SK-N-MC (cell line): Measurements from ENCODE around the gene C2CD4B.

Source experiments
- DNase-seq: peaks from one replicate; pipeline ENCODE4 v3.0.0-alpha.2; 2011; ENCODE audit warnings: low read depth, low spot score
- H3K27ac ChIP-seq: fragments of 200-600 bp; sonication (generic); 2 replicates; pipeline ENCODE4 v1.5.1; 2016; ENCODE audit warnings: mixed run types
- H3K36me3 ChIP-seq: fragments of 200-600 bp; sonication (generic); 2 replicates; pipeline ENCODE4 v1.6.1; 2017; ENCODE audit warnings: antibody characterized with exemption, low read length, mixed read lengths; ENCODE audit not compliant: insufficient read depth
- H3K4me3 ChIP-seq: fragments of 200-600 bp; sonication (generic); 2 replicates; pipeline ENCODE4 v1.5.1; 2016
- H3K9ac ChIP-seq: fragments of 200-600 bp; sonication (generic); 2 replicates; pipeline ENCODE4 v1.8.0; 2017; ENCODE audit warnings: mixed run types, mixed read lengths; ENCODE audit not compliant: insufficient read length
- H3K9me3 ChIP-seq: fragments of 200-600 bp; sonication (generic); 2 replicates; pipeline ENCODE4 v1.6.1; 2017; ENCODE audit warnings: low read depth, mild to moderate bottlenecking, antibody characterized with exemption, low read length, moderate library complexity, mixed read lengths
- EZH2 ChIP-seq: fragments of 200-600 bp; sonication (generic); IDR thresholded peaks from one replicate; pipeline ENCODE4 v1.6.1; 2017; ENCODE audit warnings: antibody characterized with exemption
- FOXP2 ChIP-seq: optimal IDR thresholded peaks from 2 replicates; pipeline ENCODE3; 2011; ENCODE audit warnings: mild to moderate bottlenecking, moderate library complexity; ENCODE audit not compliant: insufficient read depth; ENCODE audit errors: extremely low read length, control extremely low read depth
- POLR2AphosphoS5 ChIP-seq: IDR thresholded peaks from 2 replicates; pipeline ENCODE4 v1.6.1; 2012; ENCODE audit warnings: mild to moderate bottlenecking, low read depth, low read length, borderline replicate concordance

Gene C2CD4B

DNA sequence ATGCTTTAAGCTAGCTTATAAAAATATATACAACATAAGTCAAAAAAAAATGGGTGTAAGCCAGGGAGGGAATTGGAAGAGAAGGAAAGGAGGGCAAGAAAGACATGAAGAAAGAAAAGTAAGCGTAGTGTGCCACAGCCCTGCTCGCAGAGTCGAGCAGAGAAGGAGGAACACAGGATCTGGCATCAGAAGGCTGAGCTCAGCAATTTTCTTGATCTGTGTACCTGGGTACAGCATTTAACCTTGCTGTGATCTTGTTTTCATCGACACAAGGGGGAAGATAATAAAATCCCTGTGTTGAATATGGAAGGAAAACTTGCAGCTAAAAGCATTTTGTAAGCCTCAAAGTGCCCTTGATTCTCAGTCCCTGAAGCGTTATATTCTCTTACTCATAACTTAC lies 23.7 kb upstream of the C2CD4B start:
- no peak for TF ChIP-seq POLR2AphosphoS5
- H3K27ac ChIP-seq, result no peak overlapping the region
- H3K4me3 ChIP-seq, result no peak overlapping the region
- no peak overlapping the region for H3K9ac ChIP-seq
- no peak for DNase-seq
- no peaks in the 10 kb centered on the region for H3K9me3 ChIP-seq
- no peaks in the 10 kb centered on the region for H3K36me3 ChIP-seq

DNA sequence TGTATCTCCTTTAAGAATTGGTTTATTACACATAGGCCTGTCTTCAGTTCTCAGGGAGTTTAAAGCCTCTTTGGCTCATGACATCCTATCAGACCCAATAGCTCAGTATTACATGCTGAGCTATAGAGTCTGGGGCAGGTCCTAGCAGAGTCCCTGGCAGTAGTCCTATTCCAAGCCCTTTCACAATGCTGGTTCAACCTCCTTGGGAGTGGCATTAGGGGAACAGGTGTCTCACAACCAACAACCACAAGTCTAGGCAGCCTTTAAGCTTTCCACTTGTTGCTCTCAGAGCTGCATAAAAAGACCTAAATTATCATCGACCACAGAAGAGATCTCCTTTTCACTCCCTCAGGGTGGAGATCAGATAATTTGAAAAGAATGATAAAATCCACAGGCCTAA lies 22.8 kb upstream of the C2CD4B start:
- TF ChIP-seq POLR2AphosphoS5 (no peak), FOXP2 (no peak), EZH2 (no peak)
- Histone ChIP-seq H3K27ac (no peak overlapping the region), H3K36me3 (no peaks in the 10 kb centered on the region), H3K9ac (no peak overlapping the region), H3K4me3 (no peak overlapping the region), H3K9me3 (no peaks in the 10 kb centered on the region)
- no peak for DNase-seq

DNA sequence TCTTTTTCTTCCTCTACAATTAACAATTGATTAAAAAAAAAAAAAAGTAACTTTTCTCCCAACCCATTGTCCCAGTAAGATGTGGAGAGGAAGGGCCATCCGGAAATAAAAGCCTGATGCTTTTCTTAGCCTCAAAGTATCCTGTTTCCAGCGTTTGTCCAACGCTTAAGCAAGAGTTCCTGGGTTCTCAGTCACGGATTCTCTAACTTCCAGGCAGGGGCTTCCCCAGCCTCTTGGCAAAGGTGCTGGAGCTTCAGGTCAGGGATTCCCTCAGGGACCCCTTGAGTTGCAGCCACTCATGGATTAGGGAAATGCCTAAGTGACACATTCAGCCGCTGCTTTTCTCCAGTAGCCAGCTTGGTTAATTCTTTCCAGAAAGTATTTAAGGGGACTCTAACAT lies 22.3 kb upstream of the C2CD4B start:
- Histone ChIP-seq H3K4me3 (no peak overlapping the region), H3K27ac (no peak overlapping the region), H3K36me3 (no peaks in the 10 kb centered on the region), H3K9ac (no peak overlapping the region), H3K9me3 (no peaks in the 10 kb centered on the region)
- DNase-seq, result no peak
- TF ChIP-seq EZH2, result no peak
- no peak for TF ChIP-seq FOXP2
- no peak for TF ChIP-seq POLR2AphosphoS5

DNA sequence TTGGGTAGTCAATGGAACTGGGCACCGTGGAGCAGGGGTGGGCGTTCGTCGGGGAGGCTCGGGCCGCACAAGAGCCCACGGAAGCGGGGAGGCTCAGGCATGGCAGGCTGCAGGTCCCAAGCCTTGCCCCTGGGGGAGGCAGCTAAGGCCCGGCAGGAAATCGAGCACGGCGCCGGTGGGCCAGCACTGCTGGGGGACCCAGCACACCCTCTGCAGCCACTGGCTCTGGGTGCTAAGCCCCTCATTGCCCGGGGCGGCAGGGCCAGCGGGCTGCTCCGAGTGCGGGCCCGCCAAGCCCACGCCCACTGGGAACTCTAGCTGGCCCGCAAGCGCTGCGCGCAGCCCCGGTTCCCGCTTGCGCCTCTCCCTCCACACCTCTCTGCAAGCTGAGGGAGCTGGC lies 21.5 kb upstream of the C2CD4B start:
- H3K9me3 ChIP-seq, result no peaks in the 10 kb centered on the region
- no peak overlapping the region for H3K27ac ChIP-seq
- no peak overlapping the region for H3K4me3 ChIP-seq
- no peaks in the 10 kb centered on the region for H3K36me3 ChIP-seq
- no peak for TF ChIP-seq FOXP2
- no peak for TF ChIP-seq POLR2AphosphoS5
- TF ChIP-seq EZH2, result no peak
- DNase-seq, result no peak
- H3K9ac ChIP-seq, result no peak overlapping the region

DNA sequence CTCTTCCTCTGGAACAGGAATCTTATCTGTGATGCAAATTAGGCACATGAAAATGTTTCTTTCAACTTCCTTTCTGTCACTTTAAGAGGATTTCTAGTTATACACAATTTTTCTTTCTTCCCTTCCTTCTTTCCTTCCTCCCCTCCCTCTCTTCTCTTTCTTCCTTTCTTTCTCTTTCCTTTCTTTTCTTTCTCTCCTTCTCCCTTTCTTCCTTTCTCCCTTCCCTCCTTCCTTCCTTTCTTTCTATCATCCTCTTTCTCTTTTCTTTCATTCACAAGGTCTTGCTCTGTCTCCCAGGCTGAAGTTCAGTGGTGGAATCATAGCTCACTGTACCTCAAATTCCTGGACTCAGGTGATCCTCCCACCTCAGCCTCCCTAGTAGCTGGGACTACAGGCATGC lies 18.0 kb upstream of the C2CD4B start:
- Histone ChIP-seq H3K9ac (no peak overlapping the region), H3K36me3 (no peaks in the 10 kb centered on the region), H3K4me3 (no peak overlapping the region), H3K9me3 (no peaks in the 10 kb centered on the region), H3K27ac (no peak overlapping the region)
- TF ChIP-seq EZH2, result no peak
- no peak for TF ChIP-seq FOXP2
- no peak for TF ChIP-seq POLR2AphosphoS5
- DNase-seq, result no peak

DNA sequence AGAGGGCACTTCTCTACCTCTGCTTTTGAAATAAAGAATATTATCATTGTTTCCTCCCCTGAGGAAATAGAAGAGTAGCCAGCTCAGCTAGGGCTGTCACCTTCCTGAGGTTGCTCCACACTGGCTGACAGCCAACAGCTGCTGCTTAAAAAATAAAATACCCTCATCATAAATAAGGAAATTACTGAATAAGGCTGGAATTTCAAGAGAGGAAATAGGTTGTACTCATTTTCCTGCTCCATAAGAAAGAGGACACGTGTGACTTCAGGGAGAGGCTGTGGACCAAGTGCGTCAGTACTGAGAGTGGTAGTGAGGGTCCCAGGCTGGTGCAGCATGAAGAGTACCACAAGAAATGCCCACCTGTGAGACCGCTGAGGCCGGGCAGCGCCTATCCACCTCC lies 8.1 kb upstream of the C2CD4B start:
- H3K9ac ChIP-seq, result no peak overlapping the region
- no peaks in the 10 kb centered on the region for H3K9me3 ChIP-seq
- no peaks in the 10 kb centered on the region for H3K36me3 ChIP-seq
- no peak overlapping the region for H3K27ac ChIP-seq
- H3K4me3 ChIP-seq, result no peak overlapping the region
- TF ChIP-seq FOXP2 (no peak), EZH2 (no peak), POLR2AphosphoS5 (no peak)
- DNase-seq, result no peak

DNA sequence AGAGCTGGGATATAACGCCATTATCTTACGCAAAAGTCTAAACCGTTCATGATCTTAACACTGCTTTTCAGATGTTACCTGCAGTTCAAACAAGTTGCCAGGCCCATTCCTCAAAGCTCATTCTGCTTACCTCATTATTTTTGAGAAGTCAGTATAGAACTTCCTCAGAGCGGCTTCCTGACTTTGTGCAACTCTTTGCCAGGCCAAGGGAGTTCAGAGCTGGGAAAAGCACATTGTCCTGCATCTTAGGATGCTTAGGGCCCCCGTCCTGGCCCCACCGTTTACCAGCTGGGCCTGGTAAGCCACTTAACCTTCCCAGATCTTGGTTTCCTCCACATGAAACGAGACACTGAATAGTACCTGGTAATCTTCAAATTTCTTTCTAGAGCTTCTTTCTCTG lies 6.8 kb upstream of the C2CD4B start:
- Histone ChIP-seq H3K4me3 (no peak overlapping the region), H3K36me3 (no peaks in the 10 kb centered on the region), H3K9me3 (no peaks in the 10 kb centered on the region), H3K27ac (no peak overlapping the region), H3K9ac (no peak overlapping the region)
- DNase-seq, result no peak
- TF ChIP-seq POLR2AphosphoS5 (no peak), EZH2 (no peak), FOXP2 (no peak)

DNA sequence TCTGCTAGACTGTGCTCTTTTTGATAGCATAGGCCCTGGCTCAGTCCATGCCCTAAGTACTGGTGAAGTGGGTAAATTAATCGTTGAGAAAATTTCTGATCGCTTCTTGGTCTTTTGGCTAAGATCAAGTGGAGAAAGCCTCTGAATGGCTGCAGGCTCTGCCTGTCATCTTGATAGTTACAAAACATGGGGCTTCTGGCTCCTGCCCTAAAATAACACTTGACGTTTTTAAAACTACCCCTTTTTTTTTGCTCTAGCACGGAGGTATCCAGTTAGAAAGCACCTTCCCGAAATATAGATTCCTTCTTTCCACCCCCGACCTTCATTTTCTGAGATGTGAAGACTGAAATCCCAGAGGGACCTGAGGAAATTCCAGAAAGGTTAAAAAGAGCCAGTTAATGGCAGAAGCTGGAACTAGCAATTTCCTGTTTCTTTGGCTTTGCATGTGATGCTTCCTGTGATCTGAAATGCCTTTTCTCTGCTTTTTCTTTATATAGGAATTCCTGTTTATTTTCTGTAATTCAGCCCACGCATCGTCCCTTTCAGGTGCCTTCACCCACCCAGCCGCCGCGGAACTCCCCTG lies 799 bp upstream of the C2CD4B start:
- DNase-seq, result no peak
- no peak overlapping the region for H3K27ac ChIP-seq
- TF ChIP-seq FOXP2 (no peak), POLR2AphosphoS5 (no peak), EZH2 (no peak)
- no peaks in the 10 kb centered on the region for H3K9me3 ChIP-seq
- no peak overlapping the region for H3K9ac ChIP-seq
- H3K36me3 ChIP-seq, result no peaks in the 10 kb centered on the region
- peak overlapping the region; percentile 29 for H3K4me3 ChIP-seq

DNA sequence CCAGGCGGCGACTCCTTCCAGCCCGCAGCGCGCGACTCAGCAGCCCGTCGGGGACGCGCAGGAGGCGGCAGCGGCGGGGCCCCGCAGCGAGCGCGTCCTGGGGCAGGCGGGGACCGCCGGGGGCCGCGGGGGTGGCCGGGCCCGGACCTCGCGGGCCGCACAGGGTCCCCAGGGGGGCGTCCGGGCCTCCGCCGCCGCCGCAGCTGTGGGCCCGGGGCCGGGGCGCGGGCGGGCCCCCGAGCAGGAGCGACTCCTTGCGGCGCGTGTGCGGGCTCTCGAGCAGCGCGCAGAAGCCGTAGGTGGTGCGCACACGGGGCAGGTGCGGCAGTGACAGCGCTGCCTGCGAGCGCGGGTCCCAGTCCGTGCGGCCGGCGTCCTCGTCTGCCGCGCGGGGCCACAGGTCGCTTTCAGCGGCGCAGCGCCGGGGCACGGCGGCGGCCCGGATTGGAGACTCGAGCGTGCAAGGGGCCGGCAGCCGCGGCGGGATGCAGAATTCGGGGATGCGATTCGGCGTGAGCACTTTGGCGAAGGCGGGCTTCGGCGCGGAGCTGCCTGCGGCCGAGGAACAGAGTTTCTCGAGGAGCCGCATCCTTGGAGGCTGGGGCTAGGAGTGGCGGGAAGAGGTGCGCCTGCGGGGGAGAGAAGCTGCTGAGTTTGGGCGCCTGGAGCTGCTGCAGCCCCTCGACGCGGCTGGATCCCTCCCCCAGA lies 535 bp downstream of the C2CD4B start:
- Histone ChIP-seq H3K9me3 (no peaks in the 10 kb centered on the region), H3K27ac (no peak overlapping the region), H3K36me3 (no peaks in the 10 kb centered on the region), H3K9ac (no peak overlapping the region), H3K4me3 (peak overlapping the region; percentile 74)
- TF ChIP-seq EZH2 (no peak), FOXP2 (no peak), POLR2AphosphoS5 (no peak)
- DNase-seq, result no peak
